Nephron progenitor cell (in vitro differentiated cells): ENCODE data around the gene IGFLR1.

Source experiments
- DNase-seq: peaks from one replicate; pipeline ENCODE4 v3.0.0; 2021
- H3K27ac Mint-ChIP-seq: 2 replicates; pipeline ENCODE4 v1.8.0; 2021; ENCODE audit warnings: mild to moderate bottlenecking, moderate library complexity, mixed read lengths
- H3K27me3 Mint-ChIP-seq: 2 replicates; pipeline ENCODE4 v1.8.0; 2021; ENCODE audit warnings: mild to moderate bottlenecking, low read depth, mixed read lengths; ENCODE audit not compliant: poor library complexity
- H3K36me3 Mint-ChIP-seq: 2 replicates; pipeline ENCODE4 v1.8.0; 2021; ENCODE audit warnings: low read depth, mixed read lengths
- H3K4me1 Mint-ChIP-seq: 2 replicates; pipeline ENCODE4 v1.8.0; 2021; ENCODE audit warnings: mixed read lengths
- H3K4me3 Mint-ChIP-seq: 2 replicates; pipeline ENCODE4 v1.8.0; 2021; ENCODE audit warnings: mild to moderate bottlenecking, moderate library complexity, mixed read lengths
- H3K9me3 Mint-ChIP-seq: 2 replicates; pipeline ENCODE4 v1.8.0; 2021; ENCODE audit warnings: mild to moderate bottlenecking, moderate library complexity, mixed read lengths
- CTCF ChIP-seq: fragments of 200-600 bp; sonication (generic); IDR thresholded peaks from 2 replicates; pipeline ENCODE4 v1.5.0; 2021; ENCODE audit warnings: antibody characterized with exemption

IGFLR1 gene

GRCh38 chr19:35767288-35768081 is 25.2 kb upstream of the IGFLR1 start:
- no peaks in the 10 kb centered on the region for H3K9me3 Mint-ChIP-seq
- TF ChIP-seq CTCF = no peak
- peak; percentile 91 for DNase-seq

GRCh38 chr19:35766571-35767104 is 24.4 kb upstream of the IGFLR1 start:
- no peak for DNase-seq
- H3K9me3 Mint-ChIP-seq = no peaks in the 10 kb centered on the region
- no peak overlapping the region for H3K4me3 Mint-ChIP-seq
- H3K27ac Mint-ChIP-seq = no peak overlapping the region
- TF ChIP-seq CTCF = no peak
- H3K36me3 Mint-ChIP-seq = peaks cover 33% of the 10 kb centered on the region
- peaks cover 36% of the 10 kb centered on the region for H3K4me1 Mint-ChIP-seq
- peaks cover 3% of the 10 kb centered on the region for H3K27me3 Mint-ChIP-seq

More at GRCh38 chr19:35767288-35768081, 25.2 kb upstream of the IGFLR1 start:
- Mint-ChIP-seq H3K4me3 (no peak overlapping the region), H3K27me3 (peaks cover 3% of the 10 kb centered on the region), H3K4me1 (peaks cover 36% of the 10 kb centered on the region), H3K36me3 (peaks cover 26% of the 10 kb centered on the region), H3K27ac (peak overlapping the region; percentile 78)

- no peak overlapping the region for H3K27ac Mint-ChIP-seq
- no peak for TF ChIP-seq CTCF
- H3K27me3 Mint-ChIP-seq = no peaks in the 10 kb centered on the region
- peaks cover 37% of the 10 kb centered on the region for H3K4me1 Mint-ChIP-seq
- no peak for DNase-seq
- no peaks in the 10 kb centered on the region for H3K9me3 Mint-ChIP-seq
- peaks cover 32% of the 10 kb centered on the region for H3K36me3 Mint-ChIP-seq
- no peak overlapping the region for H3K4me3 Mint-ChIP-seq
Observed at GRCh38 chr19:35764432-35765315, 22.4 kb upstream of the IGFLR1 start.

- Mint-ChIP-seq H3K27me3 (peaks cover 6% of the 10 kb centered on the region), H3K4me3 (no peak overlapping the region), H3K27ac (no peak overlapping the region), H3K9me3 (no peaks in the 10 kb centered on the region), H3K36me3 (peaks cover 21% of the 10 kb centered on the region), H3K4me1 (peaks cover 31% of the 10 kb centered on the region)
- DNase-seq = no peak
- no peak for TF ChIP-seq CTCF
Observed at GRCh38 chr19:35760711-35761349, 18.6 kb upstream of the IGFLR1 start.

- peaks cover 12% of the 10 kb centered on the region for H3K27me3 Mint-ChIP-seq
- H3K4me1 Mint-ChIP-seq = peaks cover 35% of the 10 kb centered on the region
- H3K36me3 Mint-ChIP-seq = peaks cover 23% of the 10 kb centered on the region
- DNase-seq = no peak
- H3K9me3 Mint-ChIP-seq = no peaks in the 10 kb centered on the region
- H3K4me3 Mint-ChIP-seq = peak overlapping the region; percentile 91
- TF ChIP-seq CTCF = no peak
- H3K27ac Mint-ChIP-seq = no peak overlapping the region
Observed at GRCh38 chr19:35759697-35760096, 17.4 kb upstream of the IGFLR1 start.
